Measurements from ENCODE around the gene HDAC5.

DNA sequence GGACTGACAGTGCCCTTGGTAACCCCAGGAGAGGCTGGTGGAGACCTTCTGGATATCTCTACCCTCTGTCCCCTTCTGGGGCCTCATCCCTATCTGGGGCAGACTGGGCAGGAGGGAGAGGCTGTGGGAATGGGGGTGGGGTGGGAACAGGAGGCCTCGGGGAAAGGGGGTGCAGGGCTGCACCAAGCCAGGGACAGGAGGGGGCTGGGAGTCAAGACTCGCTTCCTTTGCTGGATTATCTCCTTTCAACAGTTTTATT, 28.1 kb downstream of the HDAC5 start:
- TF ChIP-seq EZH2 (IDR thresholded peaks at IDR 0.05), result no peak
- TF ChIP-seq POLR2AphosphoS5 (IDR thresholded peaks at IDR 0.05; ENCODE audit: borderline replicate concordance, low read depth, low read length), result no peak
